ENCODE results near the gene RPL27.

DNA sequence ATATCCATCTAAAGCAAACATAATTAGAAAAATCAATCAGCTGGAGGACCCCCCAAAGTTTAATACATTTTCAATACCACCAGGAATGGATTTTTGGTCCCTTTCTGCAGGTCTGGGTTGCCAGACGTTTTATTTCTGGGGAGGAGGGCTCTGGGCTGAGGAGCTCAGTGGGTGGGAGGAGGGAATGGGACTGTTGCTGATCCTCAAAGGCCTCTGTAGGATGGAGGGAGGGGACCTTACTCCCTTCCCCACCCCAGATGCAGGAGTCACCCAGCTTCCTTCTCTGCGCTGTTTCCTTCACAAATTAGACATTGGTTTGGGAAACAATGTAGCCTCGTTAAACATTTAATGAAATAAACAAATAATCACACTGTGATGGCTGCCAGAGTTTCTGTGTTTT is 33.4 kb downstream of the RPL27 start:
- TF ChIP-seq ARNTL (CRISPR knock-in tag; IDR thresholded peaks at IDR 0.05; ENCODE audit: borderline replicate concordance, low read depth) (no peak), ZFP3 (CRISPR knock-in tag; IDR thresholded peaks at IDR 0.05) (no peak), ZNF565 (CRISPR knock-in tag; conservative IDR thresholded peaks at IDR 0.05; ENCODE audit: low read depth) (no peak), ZNF8 (CRISPR knock-in tag; IDR thresholded peaks at IDR 0.05) (no peak)
- TF ChIP-seq, protein P1, sequence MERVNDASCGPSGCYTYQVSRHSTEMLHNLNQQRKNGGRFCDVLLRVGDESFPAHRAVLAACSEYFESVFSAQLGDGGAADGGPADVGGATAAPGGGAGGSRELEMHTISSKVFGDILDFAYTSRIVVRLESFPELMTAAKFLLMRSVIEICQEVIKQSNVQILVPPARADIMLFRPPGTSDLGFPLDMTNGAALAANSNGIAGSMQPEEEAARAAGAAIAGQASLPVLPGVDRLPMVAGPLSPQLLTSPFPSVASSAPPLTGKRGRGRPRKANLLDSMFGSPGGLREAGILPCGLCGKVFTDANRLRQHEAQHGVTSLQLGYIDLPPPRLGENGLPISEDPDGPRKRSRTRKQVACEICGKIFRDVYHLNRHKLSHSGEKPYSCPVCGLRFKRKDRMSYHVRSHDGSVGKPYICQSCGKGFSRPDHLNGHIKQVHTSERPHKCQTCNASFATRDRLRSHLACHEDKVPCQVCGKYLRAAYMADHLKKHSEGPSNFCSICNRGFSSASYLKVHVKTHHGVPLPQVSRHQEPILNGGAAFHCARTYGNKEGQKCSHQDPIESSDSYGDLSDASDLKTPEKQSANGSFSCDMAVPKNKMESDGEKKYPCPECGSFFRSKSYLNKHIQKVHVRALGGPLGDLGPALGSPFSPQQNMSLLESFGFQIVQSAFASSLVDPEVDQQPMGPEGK (CRISPR knock-in tag; IDR thresholded peaks at IDR 0.05; ENCODE audit: borderline replicate concordance) = no peak
